Activated CD4-positive, CD25-positive, alpha-beta regulatory T cell treated with anti-CD3 and anti-CD28 coated beads, Interleukin-2, amount 50 U/mL, for 72 hours (primary cell): Measurements from ENCODE around the gene STK17B.

ENCODE experiments used
- DNase-seq: peaks from one replicate; pipeline ENCODE4 v3.0.0; 2021

Gene STK17B

GRCh38 chr2:196183528-196184231 is 12.3 kb upstream of the STK17B start:
- no peak for DNase-seq

DNA sequence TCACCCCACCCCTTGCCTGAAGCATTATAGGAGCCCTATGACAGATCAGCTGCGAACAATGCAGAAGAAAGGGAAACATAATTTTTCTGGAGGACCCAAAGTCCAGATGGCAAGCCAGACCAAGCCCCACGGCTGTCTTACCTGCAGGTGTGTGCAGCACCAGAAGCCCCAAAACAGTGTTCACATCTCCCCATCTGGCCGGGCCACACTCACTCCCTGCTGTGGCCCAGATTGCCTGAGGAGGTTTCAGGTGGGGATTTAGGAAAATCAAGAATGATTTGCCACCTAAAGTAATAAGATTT is 11.7 kb upstream of the STK17B start:
- DNase-seq, result no peak

GRCh38 chr2:196182439-196183171 is 11.2 kb upstream of the STK17B start:
- no peak for DNase-seq

- no peak for DNase-seq
Measured at GRCh38 chr2:196181484-196181883, 10.1 kb upstream of the STK17B start.

DNA sequence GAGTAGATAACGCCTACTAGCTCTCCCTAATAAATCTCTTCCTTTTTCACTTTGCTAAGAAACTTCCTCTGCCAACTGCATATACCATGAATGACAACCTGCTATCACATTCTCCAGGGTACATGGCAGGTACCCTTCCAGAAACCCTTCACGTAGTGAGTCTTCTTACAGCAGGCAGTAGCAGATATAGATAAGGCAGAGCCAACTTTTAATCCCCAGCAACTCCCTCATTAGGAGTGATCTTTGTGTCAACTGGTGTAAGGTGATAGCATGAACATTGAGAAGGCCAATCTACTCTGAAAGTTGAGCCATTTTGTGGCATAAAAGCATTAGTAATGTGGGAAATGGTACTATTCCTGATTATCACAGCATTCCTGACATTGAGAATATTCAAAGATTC is 5.7 kb upstream of the STK17B start:
- DNase-seq, result no peak

DNA sequence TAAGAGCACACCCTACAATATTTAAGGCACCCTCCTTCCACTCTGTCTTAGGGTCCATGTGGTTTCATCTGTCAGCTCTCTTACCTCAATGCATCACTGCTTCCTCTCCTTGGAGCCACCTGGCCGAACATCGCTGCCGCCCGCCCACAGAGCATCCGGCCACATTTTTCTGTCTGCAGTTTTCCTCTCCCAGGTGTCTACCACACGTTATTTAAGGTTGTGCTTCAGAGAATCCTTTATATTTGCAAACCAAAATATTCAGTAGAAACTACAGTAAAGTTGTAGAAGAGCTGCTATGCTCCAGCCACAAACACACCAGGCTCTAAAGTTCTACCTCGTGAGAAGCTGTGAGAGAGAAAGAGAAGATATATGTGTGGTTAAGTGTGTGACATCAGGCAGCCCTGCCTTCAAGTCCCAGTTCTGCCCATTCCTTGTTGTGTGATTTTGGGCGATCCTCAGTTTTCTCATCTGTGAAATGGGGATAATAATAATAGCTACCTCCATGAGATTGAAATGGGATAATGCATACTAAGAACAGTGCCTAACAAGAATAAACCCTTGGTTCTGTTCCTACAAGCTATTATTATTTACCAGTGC is 4.9 kb upstream of the STK17B start:
- peak; percentile 69 for DNase-seq

DNA sequence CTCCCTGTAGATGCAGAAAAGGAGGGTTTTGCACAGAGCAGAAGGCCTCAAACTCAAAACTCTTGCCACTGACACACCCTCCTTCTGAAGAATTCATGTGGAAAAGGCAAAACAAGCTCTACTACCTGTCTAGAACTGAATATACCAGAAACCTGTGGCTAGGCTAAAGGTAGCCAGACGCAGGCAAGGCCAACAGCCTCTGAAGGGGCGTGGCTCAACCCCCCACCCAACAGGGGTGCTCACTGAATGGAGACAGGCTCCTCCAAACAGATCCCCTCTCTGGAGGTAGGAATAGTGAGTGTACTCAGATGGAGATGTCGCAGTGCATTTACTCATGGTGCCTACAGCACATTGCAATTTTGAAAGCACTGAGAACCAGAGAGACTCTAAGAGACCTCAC is 3.0 kb upstream of the STK17B start:
- no peak for DNase-seq

- DNase-seq, result no peak
Measured at GRCh38 chr2:196173505-196173904, 2.1 kb upstream of the STK17B start.

GRCh38 chr2:196172951-196173350 is 1.6 kb upstream of the STK17B start:
- DNase-seq, result no peak

DNA sequence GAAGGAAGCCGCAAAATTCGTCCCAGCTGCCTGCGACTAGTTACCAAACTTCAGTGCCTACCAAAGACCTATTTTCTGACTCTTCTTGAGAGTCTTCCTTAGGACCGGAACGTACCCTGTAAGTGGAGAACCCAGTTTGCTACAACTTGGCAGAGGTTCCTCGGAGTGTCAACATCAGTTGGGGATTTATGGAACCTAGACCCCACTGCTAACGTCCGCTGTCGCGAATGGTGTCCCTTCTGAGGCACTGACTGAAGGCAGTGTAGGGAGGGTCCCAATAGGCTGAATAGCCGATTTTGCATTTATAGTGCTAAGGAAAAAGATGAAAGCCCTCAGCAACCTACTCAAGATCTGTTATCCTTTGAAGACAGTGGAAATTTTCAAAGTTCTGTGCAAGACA is 568 bp upstream of the STK17B start:
- DNase-seq, result no peak

- DNase-seq, result peak; percentile 58
Measured at GRCh38 chr2:196170606-196171247, 651 bp downstream of the STK17B start.

- DNase-seq, result no peak
Measured at GRCh38 chr2:196170213-196170605, 1.2 kb downstream of the STK17B start.

- no peak for DNase-seq
Measured at GRCh38 chr2:196169516-196169915, 1.9 kb downstream of the STK17B start.

DNA sequence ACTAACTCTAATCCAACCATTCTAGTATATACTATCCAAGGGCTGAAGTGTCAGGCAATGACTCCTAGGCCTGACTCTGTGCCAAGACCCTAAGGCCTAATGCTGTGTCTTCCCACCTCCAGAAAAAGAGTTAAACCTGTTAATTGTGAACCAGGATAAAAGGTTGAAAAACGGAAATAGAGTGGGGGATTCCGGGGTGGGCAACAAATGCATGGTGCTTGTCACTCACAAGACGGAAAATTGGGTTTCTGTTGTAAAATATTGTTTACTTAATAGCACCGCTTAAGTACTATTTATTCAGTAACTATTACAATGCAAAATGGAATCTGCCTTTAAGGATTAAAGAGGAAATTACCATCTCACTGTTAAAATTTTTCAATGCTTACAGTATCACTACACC is 3.2 kb downstream of the STK17B start:
- DNase-seq, result no peak

GRCh38 chr2:196167666-196168065 is 3.7 kb downstream of the STK17B start:
- no peak for DNase-seq

GRCh38 chr2:196166876-196167275 is 4.5 kb downstream of the STK17B start:
- DNase-seq, result no peak

DNA sequence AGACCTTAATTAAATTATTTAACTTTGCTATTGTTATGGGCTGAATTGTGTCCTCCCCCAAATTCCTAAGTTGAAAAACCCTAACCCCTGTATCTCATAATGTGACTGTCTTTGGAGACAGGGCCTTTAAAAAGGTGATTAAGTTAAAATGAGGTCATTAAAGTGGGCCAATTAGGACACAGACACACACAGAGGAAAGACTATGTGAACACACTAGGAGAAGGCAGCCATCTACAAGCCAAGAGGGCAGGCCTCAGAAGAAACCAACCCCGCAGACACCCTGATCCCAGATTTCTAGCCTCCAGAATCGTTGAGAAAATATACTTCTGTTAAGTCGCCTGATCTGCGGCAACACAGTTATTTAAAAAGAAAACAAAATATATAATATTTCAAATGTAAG is 6.4 kb downstream of the STK17B start:
- no peak for DNase-seq

DNA sequence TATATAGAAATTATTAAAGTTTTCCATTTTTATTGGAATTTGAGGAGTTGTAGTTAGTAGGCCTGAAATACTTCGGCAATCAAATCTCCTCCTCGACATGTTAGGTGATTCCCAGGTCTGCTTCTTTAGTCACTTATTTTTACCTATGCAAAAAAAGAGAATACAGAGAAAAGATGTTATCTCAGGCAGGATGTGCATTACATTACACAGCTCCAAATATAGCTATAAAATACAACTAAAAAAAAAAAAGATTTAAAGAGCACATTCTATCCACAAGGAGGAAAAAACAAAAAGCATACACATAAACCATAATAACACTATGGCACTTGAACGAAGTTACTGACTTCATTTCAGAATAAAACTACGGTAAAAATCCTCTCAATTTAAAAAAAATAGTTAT is 8.1 kb downstream of the STK17B start:
- no peak for DNase-seq

- DNase-seq, result no peak
Measured at GRCh38 chr2:196162586-196163175, 8.7 kb downstream of the STK17B start.

DNA sequence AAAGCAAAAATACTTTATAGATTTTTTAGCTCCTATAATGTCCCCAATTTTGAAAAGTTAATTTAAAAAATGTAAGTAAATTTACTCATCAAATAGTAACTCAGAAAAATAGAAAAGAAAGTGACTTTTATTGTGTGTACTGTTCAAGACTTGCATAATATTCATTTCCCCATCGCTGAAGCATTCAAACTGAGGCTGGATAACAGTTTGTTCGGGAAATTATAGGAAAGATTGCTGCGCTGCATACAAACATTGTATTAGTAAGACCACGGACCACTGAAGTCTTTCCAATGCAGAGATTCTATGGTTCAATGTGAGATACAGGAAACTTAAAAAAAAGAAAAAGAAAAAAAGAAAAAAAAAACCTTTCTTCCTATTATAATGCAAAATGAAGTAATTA is 10.4 kb downstream of the STK17B start:
- DNase-seq, result no peak

- DNase-seq, result no peak
Measured at GRCh38 chr2:196160101-196160500, 11.3 kb downstream of the STK17B start.

GRCh38 chr2:196159221-196159892 is 12.0 kb downstream of the STK17B start:
- DNase-seq, result no peak

DNA sequence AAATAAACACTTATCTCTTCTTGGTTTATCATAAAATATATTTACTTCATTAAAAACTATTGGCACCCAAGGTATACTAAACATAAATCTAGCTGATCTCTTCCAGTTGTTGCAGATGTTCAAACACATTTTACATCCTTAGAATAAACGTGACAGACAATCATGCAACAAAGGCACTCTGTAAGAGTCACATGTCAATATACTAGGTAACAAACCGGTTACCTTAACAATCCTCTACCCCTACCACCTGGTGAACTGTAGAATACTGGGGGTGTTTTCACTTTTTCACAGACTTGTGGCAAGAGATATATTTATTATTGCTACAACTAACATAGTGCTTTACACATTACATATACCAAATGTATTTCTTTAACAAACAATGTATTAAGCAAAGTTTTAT is 15.8 kb downstream of the STK17B start:
- no peak for DNase-seq
